Measurements from ENCODE around the gene ZBTB49. TPM values are rescaled to one million over a fixed set of nuclear protein-coding genes. Genes with fewer than 3 reads are reported as not detected.

ZBTB49 gene
- total and polyA plus RNA-seq, 2 of the 13 experiments (the other 11 are each of a cell fraction or from before 2014, with no cell fraction given), result 3.3 to 4.3 TPM

- TF ChIP-seq ZNF281 (CRISPR knock-in tag; IDR thresholded peaks at IDR 0.05; ENCODE audit: borderline replicate concordance) (peak; percentile 54; the same call in 1 of the 2 replicates), HOXA9 (CRISPR knock-in tag; IDR thresholded peaks at IDR 0.05; ENCODE audit: borderline replicate concordance) (no peak), SKIL (CRISPR knock-in tag; IDR thresholded peaks at IDR 0.05; ENCODE audit: borderline replicate concordance) (0 out of 2 replicates have a peak, but pooled peaks have one; percentile 27), U2AF1 (optimal IDR thresholded peaks at IDR 0.05; ENCODE audit: low read depth, low read length) (no peak), ZMYM4 (CRISPR knock-in tag; IDR thresholded peaks at IDR 0.05) (peak; percentile 78), FOXP1 (IDR thresholded peaks at IDR 0.05) (no peak), FOXP1 (CRISPR knock-in tag; IDR thresholded peaks at IDR 0.05) (peak; percentile 65), MIXL1 (CRISPR knock-in tag; IDR thresholded peaks at IDR 0.05) (peak; percentile 84), MEIS2 (CRISPR knock-in tag; IDR thresholded peaks at IDR 0.05) (peak; percentile 85), SMAD3 (CRISPR knock-in tag; IDR thresholded peaks at IDR 0.05) (0 out of 2 replicates have a peak, but pooled peaks have one; percentile 44), KDM5A (IDR thresholded peaks at IDR 0.05; ENCODE audit: borderline replicate concordance, low read length) (peak; percentile 30; the same call in 1 of the 2 replicates), GMEB1 (CRISPR knock-in tag; IDR thresholded peaks at IDR 0.05; ENCODE audit: borderline replicate concordance) (no peak), NFKB2 (CRISPR knock-in tag; IDR thresholded peaks at IDR 0.05; ENCODE audit: borderline replicate concordance) (no peak)
- TF ChIP-seq, protein P1, sequence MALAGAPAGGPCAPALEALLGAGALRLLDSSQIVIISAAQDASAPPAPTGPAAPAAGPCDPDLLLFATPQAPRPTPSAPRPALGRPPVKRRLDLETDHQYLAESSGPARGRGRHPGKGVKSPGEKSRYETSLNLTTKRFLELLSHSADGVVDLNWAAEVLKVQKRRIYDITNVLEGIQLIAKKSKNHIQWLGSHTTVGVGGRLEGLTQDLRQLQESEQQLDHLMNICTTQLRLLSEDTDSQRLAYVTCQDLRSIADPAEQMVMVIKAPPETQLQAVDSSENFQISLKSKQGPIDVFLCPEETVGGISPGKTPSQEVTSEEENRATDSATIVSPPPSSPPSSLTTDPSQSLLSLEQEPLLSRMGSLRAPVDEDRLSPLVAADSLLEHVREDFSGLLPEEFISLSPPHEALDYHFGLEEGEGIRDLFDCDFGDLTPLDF (CRISPR knock-in tag; IDR thresholded peaks at IDR 0.05), result 0 out of 2 replicates have a peak, but pooled peaks have one; percentile 35
- TF ChIP-seq, protein P2, sequence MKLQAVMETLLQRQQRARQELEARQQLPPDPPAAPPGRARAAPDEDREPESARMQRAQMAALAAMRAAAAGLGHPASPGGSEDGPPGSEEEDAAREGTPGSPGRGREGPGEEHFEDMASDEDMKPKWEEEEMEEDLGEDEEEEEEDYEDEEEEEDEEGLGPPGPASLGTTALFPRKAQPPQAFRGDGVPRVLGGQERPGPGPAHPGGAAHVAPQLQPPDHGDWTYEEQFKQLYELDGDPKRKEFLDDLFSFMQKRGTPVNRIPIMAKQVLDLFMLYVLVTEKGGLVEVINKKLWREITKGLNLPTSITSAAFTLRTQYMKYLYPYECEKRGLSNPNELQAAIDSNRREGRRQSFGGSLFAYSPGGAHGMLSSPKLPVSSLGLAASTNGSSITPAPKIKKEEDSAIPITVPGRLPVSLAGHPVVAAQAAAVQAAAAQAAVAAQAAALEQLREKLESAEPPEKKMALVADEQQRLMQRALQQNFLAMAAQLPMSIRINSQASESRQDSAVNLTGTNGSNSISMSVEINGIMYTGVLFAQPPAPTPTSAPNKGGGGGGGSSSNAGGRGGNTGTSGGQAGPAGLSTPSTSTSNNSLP (IDR thresholded peaks at IDR 0.05; ENCODE audit: low read depth, low read length), result peak; percentile 89
- TF ChIP-seq, protein P3, sequence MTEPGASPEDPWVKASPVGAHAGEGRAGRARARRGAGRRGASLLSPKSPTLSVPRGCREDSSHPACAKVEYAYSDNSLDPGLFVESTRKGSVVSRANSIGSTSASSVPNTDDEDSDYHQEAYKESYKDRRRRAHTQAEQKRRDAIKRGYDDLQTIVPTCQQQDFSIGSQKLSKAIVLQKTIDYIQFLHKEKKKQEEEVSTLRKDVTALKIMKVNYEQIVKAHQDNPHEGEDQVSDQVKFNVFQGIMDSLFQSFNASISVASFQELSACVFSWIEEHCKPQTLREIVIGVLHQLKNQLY (CRISPR knock-in tag; IDR thresholded peaks at IDR 0.05), result peak; percentile 83
- TF ChIP-seq, protein P4, sequence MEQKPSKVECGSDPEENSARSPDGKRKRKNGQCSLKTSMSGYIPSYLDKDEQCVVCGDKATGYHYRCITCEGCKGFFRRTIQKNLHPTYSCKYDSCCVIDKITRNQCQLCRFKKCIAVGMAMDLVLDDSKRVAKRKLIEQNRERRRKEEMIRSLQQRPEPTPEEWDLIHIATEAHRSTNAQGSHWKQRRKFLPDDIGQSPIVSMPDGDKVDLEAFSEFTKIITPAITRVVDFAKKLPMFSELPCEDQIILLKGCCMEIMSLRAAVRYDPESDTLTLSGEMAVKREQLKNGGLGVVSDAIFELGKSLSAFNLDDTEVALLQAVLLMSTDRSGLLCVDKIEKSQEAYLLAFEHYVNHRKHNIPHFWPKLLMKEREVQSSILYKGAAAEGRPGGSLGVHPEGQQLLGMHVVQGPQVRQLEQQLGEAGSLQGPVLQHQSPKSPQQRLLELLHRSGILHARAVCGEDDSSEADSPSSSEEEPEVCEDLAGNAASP (CRISPR knock-in tag; IDR thresholded peaks at IDR 0.05; ENCODE audit: borderline replicate concordance), result peak; percentile 96; the same call in 1 of the 2 replicates
Measured at GRCh38 chr4:4259484-4260100, 30.5 kb upstream of the ZBTB49 start (continued).
